ENCODE results near the gene KIAA1549.

Gene KIAA1549

DNA sequence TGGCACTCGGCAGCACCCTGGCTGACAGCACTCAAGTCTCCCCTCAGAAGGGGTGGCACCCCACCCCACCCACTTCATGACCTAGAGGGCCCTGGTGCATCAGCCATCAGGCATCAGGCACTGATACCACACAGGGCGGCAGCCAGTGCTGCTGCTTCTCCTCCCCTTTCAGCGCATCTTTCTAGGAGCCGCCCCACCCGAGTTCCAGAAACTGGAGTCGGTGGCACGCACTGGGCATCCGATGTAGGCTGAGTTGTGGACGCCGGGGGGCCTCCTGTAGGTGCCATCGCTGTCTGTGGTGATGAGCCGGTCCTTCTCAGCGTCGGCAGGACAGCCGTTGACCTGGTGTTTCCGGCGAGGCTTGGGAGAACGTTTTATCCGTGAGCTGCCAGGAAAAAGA, 113.4 kb downstream of the KIAA1549 start:
- no peak overlapping the region for H3K9ac ChIP-seq (ENCODE audit: low read length)
- no peaks in the 10 kb centered on the region for H3K79me2 ChIP-seq (ENCODE audit: low read length)
- H3K4me3 ChIP-seq (ENCODE audit: low read length) = no peak overlapping the region
- H3K27me3 ChIP-seq (ENCODE audit: low read depth, low read length) = no peaks in the 10 kb centered on the region
- no peak overlapping the region for H3K4me2 ChIP-seq (ENCODE audit: low read length)
- H3K27ac ChIP-seq (ENCODE audit: low read length) = no peak overlapping the region
- no peaks in the 10 kb centered on the region for H3K9me3 ChIP-seq (ENCODE audit: insufficient read depth, low read length)
- no peaks in the 10 kb centered on the region for H3K36me3 ChIP-seq (replicated peaks; ENCODE audit: low read depth, low read length)
- TF ChIP-seq EZH2phosphoT487 (IDR thresholded peaks at IDR 0.05; ENCODE audit: low read depth) = no peak
- TF ChIP-seq, protein P1, sequence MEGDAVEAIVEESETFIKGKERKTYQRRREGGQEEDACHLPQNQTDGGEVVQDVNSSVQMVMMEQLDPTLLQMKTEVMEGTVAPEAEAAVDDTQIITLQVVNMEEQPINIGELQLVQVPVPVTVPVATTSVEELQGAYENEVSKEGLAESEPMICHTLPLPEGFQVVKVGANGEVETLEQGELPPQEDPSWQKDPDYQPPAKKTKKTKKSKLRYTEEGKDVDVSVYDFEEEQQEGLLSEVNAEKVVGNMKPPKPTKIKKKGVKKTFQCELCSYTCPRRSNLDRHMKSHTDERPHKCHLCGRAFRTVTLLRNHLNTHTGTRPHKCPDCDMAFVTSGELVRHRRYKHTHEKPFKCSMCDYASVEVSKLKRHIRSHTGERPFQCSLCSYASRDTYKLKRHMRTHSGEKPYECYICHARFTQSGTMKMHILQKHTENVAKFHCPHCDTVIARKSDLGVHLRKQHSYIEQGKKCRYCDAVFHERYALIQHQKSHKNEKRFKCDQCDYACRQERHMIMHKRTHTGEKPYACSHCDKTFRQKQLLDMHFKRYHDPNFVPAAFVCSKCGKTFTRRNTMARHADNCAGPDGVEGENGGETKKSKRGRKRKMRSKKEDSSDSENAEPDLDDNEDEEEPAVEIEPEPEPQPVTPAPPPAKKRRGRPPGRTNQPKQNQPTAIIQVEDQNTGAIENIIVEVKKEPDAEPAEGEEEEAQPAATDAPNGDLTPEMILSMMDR (IDR thresholded peaks at IDR 0.05; ENCODE audit: low read depth, low read length) = no peak
- H4K20me1 ChIP-seq (ENCODE audit: insufficient read depth, low read length) = no peaks in the 10 kb centered on the region
- H2AFZ ChIP-seq (ENCODE audit: low read depth, low read length) = no peak overlapping the region
- H3K4me1 ChIP-seq (ENCODE audit: low read length) = peaks cover 5% of the 10 kb centered on the region; the same call in 1 of the 2 replicates

DNA sequence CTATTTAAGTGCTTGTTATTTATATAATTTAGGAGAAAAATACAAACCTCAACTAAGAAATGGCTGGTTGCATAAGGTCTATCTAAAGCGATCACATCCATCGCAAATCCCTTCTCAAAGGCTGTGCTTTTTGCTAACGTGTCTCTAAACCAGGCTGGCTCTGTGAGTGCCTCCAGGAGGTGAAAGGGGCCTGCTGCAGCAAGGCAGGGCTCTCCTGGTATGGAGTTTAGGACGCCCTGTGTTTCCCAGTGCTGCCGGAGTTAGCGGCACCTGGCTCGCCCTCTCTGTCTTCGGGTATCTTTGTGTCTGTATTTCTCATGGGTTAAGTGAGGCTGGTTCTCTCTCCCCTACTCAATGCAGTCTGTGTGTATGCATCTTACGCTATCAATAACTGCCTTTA, 114.8 kb downstream of the KIAA1549 start:
- Histone ChIP-seq H3K27me3 (ENCODE audit: low read depth, low read length) (no peaks in the 10 kb centered on the region), H3K4me2 (ENCODE audit: low read length) (no peak overlapping the region), H4K20me1 (ENCODE audit: insufficient read depth, low read length) (no peaks in the 10 kb centered on the region), H3K36me3 (replicated peaks; ENCODE audit: low read depth, low read length) (no peaks in the 10 kb centered on the region), H3K9me3 (ENCODE audit: insufficient read depth, low read length) (no peaks in the 10 kb centered on the region), H3K79me2 (ENCODE audit: low read length) (no peaks in the 10 kb centered on the region), H3K4me3 (ENCODE audit: low read length) (no peak overlapping the region), H2AFZ (ENCODE audit: low read depth, low read length) (no peak overlapping the region), H3K9ac (ENCODE audit: low read length) (no peak overlapping the region), H3K4me1 (ENCODE audit: low read length) (peaks cover 5% of the 10 kb centered on the region; the same call in 1 of the 2 replicates), H3K27ac (ENCODE audit: low read length) (no peak overlapping the region)
- TF ChIP-seq, protein P1 (IDR thresholded peaks at IDR 0.05; ENCODE audit: low read depth, low read length) = no peak
- no peak for TF ChIP-seq EZH2phosphoT487 (IDR thresholded peaks at IDR 0.05; ENCODE audit: low read depth)

DNA sequence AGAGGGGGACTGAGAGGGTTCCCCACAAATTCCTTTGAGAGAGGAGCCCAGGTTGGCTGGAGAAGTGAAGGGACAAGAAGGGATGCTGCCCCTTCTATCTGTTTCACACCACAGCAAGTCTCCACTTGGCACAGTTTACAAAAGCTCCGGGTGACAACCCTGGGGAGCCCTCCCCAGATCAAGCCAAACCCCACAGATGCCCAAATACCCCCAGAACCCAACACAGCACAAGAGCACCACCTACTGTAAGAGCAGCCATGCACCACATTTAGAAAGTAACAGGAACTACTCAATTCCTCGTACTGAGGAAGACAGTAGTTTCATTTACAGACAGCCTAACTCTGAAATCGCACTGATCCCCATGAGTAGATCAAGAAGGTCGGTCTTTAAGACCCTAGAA, 115.3 kb downstream of the KIAA1549 start:
- no peak overlapping the region for H3K9ac ChIP-seq (ENCODE audit: low read length)
- H3K4me1 ChIP-seq (ENCODE audit: low read length) = peaks cover 5% of the 10 kb centered on the region; the same call in 1 of the 2 replicates
- H3K36me3 ChIP-seq (replicated peaks; ENCODE audit: low read depth, low read length) = no peaks in the 10 kb centered on the region

DNA sequence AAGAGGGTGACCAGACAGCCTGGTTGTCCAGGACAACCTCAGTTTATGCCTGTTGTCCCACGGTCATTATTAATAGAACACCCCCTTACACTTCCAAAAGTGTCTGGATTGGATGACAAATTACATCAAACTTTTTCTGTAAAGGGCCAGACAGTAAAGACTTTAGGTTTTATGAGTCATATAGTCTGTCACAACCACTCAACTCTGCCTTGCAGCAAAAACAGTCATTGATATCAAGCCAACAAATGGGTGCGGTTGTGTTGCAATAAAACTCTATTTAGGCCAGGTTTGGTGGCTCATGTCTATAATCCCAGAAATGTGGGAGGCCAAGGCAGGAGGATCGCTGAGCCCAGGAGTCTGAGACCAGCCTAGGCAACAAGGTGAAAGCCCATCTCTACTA, 116.5 kb downstream of the KIAA1549 start:
- no peaks in the 10 kb centered on the region for H3K79me2 ChIP-seq (ENCODE audit: low read length)
- no peaks in the 10 kb centered on the region for H3K9me3 ChIP-seq (ENCODE audit: insufficient read depth, low read length)
- H3K36me3 ChIP-seq (replicated peaks; ENCODE audit: low read depth, low read length) = no peaks in the 10 kb centered on the region
- H2AFZ ChIP-seq (ENCODE audit: low read depth, low read length) = no peak overlapping the region
- H3K9ac ChIP-seq (ENCODE audit: low read length) = no peak overlapping the region
- H4K20me1 ChIP-seq (ENCODE audit: insufficient read depth, low read length) = no peaks in the 10 kb centered on the region
- TF ChIP-seq EZH2phosphoT487 (IDR thresholded peaks at IDR 0.05; ENCODE audit: low read depth) = no peak
- TF ChIP-seq, protein P1 (IDR thresholded peaks at IDR 0.05; ENCODE audit: low read depth, low read length) = no peak
- H3K4me3 ChIP-seq (ENCODE audit: low read length) = no peak overlapping the region
- H3K4me1 ChIP-seq (ENCODE audit: low read length) = peaks cover 5% of the 10 kb centered on the region; the same call in 1 of the 2 replicates
- H3K4me2 ChIP-seq (ENCODE audit: low read length) = no peak overlapping the region
- no peak overlapping the region for H3K27ac ChIP-seq (ENCODE audit: low read length)
- no peaks in the 10 kb centered on the region for H3K27me3 ChIP-seq (ENCODE audit: low read depth, low read length)

More for the DNA sequence above, 115.3 kb downstream of the KIAA1549 start:
- no peak overlapping the region for H3K4me2 ChIP-seq (ENCODE audit: low read length)
- no peak overlapping the region for H3K4me3 ChIP-seq (ENCODE audit: low read length)
- no peak overlapping the region for H2AFZ ChIP-seq (ENCODE audit: low read depth, low read length)
- H4K20me1 ChIP-seq (ENCODE audit: insufficient read depth, low read length) = no peaks in the 10 kb centered on the region
- H3K27me3 ChIP-seq (ENCODE audit: low read depth, low read length) = no peaks in the 10 kb centered on the region
- H3K79me2 ChIP-seq (ENCODE audit: low read length) = no peaks in the 10 kb centered on the region
- H3K27ac ChIP-seq (ENCODE audit: low read length) = no peak overlapping the region
- TF ChIP-seq, protein P1 (IDR thresholded peaks at IDR 0.05; ENCODE audit: low read depth, low read length) = peak; percentile 87
- TF ChIP-seq EZH2phosphoT487 (IDR thresholded peaks at IDR 0.05; ENCODE audit: low read depth) = no peak
- no peaks in the 10 kb centered on the region for H3K9me3 ChIP-seq (ENCODE audit: insufficient read depth, low read length)

Measured in OCI-LY3 (cell line).